Measurements from ENCODE around the gene BMPR1B. TPM values are rescaled to one million over a fixed set of nuclear protein-coding genes. Genes with fewer than 3 reads are reported as not detected.

BMPR1B gene
- total RNA-seq, 3 donors from 2014 or later (not counting 1 experiment from before 2014, with no cell fraction given), result 0.25 TPM; not detected in 2

DNA sequence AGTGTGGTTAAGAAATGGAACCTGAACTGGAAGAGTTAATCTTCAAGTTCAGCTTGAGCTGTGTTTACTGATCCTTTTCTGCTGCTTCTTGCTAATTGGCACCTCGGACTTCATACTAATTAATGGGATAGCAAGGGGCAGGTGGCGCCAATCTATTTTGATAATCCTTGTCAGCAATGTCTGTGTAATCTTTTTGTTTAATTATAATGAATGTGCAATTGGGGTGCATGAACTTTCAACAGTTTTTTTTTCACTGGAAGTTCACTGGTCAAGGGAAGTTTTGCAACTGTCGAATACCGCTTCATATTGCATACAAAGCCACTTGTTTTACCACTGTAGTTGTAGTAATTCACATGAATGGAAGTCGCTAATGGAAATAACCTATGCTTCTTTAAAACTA is 261.0 kb downstream of the BMPR1B start:
- 85% methylated on average over 4 of the region's 5 CpGs for WGBS (ENCODE audit: insufficient coverage)
- Mint-ChIP-seq H3K9me3 (no peaks in the 10 kb centered on the region), H3K27ac (no peak overlapping the region), H3K36me3 (no peaks in the 10 kb centered on the region), H3K27me3 (ENCODE audit: low read depth in 2 of 2) (no peaks in the 10 kb centered on the region), H3K4me1 (no peaks in the 10 kb centered on the region), H3K4me3 (no peak overlapping the region)
- intact Hi-C loops (cut with micrococcal nuclease), result no loop called here
- DNase-seq, result no peak
- ATAC-seq, result no peak
- Histone ChIP-seq H3K27ac (ENCODE audit: low read length) (no peak overlapping the region), H3K36me3 (ENCODE audit: control insufficient read depth, insufficient read depth, low read length) (no peaks in the 10 kb centered on the region), H3K4me1 (ENCODE audit: control insufficient read depth, insufficient read depth, low read length) (no peaks in the 10 kb centered on the region), H3K27me3 (ENCODE audit: control insufficient read depth, insufficient read depth, low read length) (no peaks in the 10 kb centered on the region), H3K9me3 (ENCODE audit: control insufficient read depth, insufficient read depth, low read length) (no peaks in the 10 kb centered on the region), H3K4me3 (ENCODE audit: low read length) (no peak overlapping the region)
- TF ChIP-seq, protein P1, sequence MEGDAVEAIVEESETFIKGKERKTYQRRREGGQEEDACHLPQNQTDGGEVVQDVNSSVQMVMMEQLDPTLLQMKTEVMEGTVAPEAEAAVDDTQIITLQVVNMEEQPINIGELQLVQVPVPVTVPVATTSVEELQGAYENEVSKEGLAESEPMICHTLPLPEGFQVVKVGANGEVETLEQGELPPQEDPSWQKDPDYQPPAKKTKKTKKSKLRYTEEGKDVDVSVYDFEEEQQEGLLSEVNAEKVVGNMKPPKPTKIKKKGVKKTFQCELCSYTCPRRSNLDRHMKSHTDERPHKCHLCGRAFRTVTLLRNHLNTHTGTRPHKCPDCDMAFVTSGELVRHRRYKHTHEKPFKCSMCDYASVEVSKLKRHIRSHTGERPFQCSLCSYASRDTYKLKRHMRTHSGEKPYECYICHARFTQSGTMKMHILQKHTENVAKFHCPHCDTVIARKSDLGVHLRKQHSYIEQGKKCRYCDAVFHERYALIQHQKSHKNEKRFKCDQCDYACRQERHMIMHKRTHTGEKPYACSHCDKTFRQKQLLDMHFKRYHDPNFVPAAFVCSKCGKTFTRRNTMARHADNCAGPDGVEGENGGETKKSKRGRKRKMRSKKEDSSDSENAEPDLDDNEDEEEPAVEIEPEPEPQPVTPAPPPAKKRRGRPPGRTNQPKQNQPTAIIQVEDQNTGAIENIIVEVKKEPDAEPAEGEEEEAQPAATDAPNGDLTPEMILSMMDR (IDR thresholded peaks at IDR 0.05), result no peak

DNA sequence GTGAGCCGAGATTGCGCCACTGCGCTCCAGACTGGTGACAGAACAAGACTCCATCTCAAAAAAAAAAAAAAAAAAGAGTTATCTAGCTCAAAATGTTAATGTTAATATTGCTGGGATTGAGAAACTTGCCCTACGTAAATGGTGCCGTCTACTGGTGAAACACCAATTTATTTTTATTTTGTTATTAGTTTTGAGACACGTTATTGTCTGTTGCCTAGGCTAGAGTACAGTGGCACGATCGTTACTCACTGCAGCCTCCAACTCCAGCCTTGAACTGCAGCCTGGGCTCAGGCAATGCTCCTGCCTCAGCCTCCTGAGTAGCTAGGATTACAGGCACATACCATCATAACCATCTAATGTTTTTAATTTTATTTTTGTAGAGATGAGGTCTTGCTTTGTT is 262.8 kb downstream of the BMPR1B start:
- H3K4me1 Mint-ChIP-seq, result peaks cover 0 to 6% of the 10 kb centered on the region in 2 donors
- H3K9me3 Mint-ChIP-seq, result no peaks in the 10 kb centered on the region
- Histone ChIP-seq H3K27me3 (ENCODE audit: control insufficient read depth, insufficient read depth, low read length) (no peaks in the 10 kb centered on the region), H3K4me1 (ENCODE audit: control insufficient read depth, insufficient read depth, low read length) (no peaks in the 10 kb centered on the region), H3K9me3 (ENCODE audit: control insufficient read depth, insufficient read depth, low read length) (no peaks in the 10 kb centered on the region), H3K36me3 (ENCODE audit: control insufficient read depth, insufficient read depth, low read length) (no peaks in the 10 kb centered on the region), H3K4me3 (ENCODE audit: low read length) (no peak overlapping the region), H3K27ac (ENCODE audit: low read length) (no peak overlapping the region)
- WGBS (ENCODE audit: insufficient coverage), result 97% methylated on average over 5 of the region's 8 CpGs
- no peak overlapping the region for H3K4me3 Mint-ChIP-seq
- TF ChIP-seq, protein P1 (IDR thresholded peaks at IDR 0.05), result no peak
- intact Hi-C loops (cut with micrococcal nuclease), result no loop called here
- no peaks in the 10 kb centered on the region for H3K36me3 Mint-ChIP-seq
- no peak overlapping the region for H3K27ac Mint-ChIP-seq
- no peaks in the 10 kb centered on the region for H3K27me3 Mint-ChIP-seq (ENCODE audit: low read depth in 2 of 2)
- ATAC-seq (no peak), DNase-seq (no peak)

DNA sequence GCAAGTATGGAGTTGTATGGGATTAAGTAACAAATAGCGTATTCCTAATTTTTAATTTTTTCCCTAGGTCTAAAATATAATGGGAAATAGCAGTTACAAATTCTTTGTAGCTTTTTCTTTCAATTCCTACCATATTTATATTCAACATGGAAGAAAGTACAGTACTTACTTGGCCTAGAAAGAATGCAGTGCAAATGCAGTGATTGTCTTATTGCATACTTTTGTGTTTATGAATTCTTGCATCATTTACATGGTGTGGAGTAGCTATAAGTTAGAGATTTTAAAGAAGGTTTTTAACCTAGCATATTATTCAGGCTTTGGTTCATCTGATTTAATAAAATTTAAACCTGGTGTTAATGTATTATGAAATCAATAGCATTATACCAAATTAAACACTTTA is 263.3 kb downstream of the BMPR1B start:
- Mint-ChIP-seq H3K4me3 (no peak overlapping the region), H3K4me1 (peaks cover 0 to 6% of the 10 kb centered on the region in 2 donors), H3K27ac (no peak overlapping the region), H3K36me3 (no peaks in the 10 kb centered on the region), H3K27me3 (ENCODE audit: low read depth in 2 of 2) (no peaks in the 10 kb centered on the region), H3K9me3 (no peaks in the 10 kb centered on the region)
- no peaks in the 10 kb centered on the region for H3K36me3 ChIP-seq (ENCODE audit: control insufficient read depth, insufficient read depth, low read length)
- H3K27ac ChIP-seq (ENCODE audit: low read length), result no peak overlapping the region
- TF ChIP-seq, protein P1 (IDR thresholded peaks at IDR 0.05), result no peak
- no peaks in the 10 kb centered on the region for H3K27me3 ChIP-seq (ENCODE audit: control insufficient read depth, insufficient read depth, low read length)
- ATAC-seq, result no peak
- H3K9me3 ChIP-seq (ENCODE audit: control insufficient read depth, insufficient read depth, low read length), result no peaks in the 10 kb centered on the region
- H3K4me3 ChIP-seq (ENCODE audit: low read length), result no peak overlapping the region
- DNase-seq, result no peak
- WGBS (ENCODE audit: insufficient coverage), result no CpG with 5 or more reads among the region's 1 CpG
- intact Hi-C loops (cut with micrococcal nuclease), result no loop called here
- H3K4me1 ChIP-seq (ENCODE audit: control insufficient read depth, insufficient read depth, low read length), result no peaks in the 10 kb centered on the region

DNA sequence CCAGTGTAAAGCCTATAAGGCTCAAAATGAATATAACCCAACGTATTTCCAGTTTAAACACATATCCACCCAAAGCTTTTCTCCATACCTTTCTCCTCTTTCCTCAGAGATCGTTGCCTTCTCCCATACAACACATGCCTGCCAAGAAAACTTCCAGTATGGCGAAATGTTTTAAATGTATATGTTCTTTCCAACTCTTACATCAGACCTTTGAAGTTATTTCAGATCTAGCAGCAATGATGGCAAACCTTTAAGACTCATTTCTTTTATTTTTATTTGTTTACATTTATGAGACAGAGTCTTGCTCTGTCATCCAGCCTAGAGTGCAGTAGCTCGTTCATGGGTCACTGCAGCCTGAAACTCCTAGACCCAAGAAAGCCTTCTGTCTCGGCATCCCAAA is 265.4 kb downstream of the BMPR1B start:
- DNase-seq (no peak), ATAC-seq (no peak)
- 82% methylated on average over 5 of the region's 5 CpGs for WGBS (ENCODE audit: insufficient coverage)
- no peak overlapping the region for H3K4me3 Mint-ChIP-seq
- intact Hi-C loops (cut with micrococcal nuclease), result no loop called here
- H3K36me3 ChIP-seq (ENCODE audit: control insufficient read depth, insufficient read depth, low read length), result no peaks in the 10 kb centered on the region
- TF ChIP-seq, protein P1 (IDR thresholded peaks at IDR 0.05), result no peak
- H3K4me1 Mint-ChIP-seq, result peaks cover 0 to 6% of the 10 kb centered on the region in 2 donors
- H3K9me3 Mint-ChIP-seq, result no peaks in the 10 kb centered on the region
- no peak overlapping the region for H3K27ac ChIP-seq (ENCODE audit: low read length)
- H3K4me3 ChIP-seq (ENCODE audit: low read length), result no peak overlapping the region
- no peaks in the 10 kb centered on the region for H3K27me3 Mint-ChIP-seq (ENCODE audit: low read depth in 2 of 2)
- no peaks in the 10 kb centered on the region for H3K36me3 Mint-ChIP-seq
- no peak overlapping the region for H3K27ac Mint-ChIP-seq
- no peaks in the 10 kb centered on the region for H3K4me1 ChIP-seq (ENCODE audit: control insufficient read depth, insufficient read depth, low read length)
- H3K27me3 ChIP-seq (ENCODE audit: control insufficient read depth, insufficient read depth, low read length), result no peaks in the 10 kb centered on the region
- no peaks in the 10 kb centered on the region for H3K9me3 ChIP-seq (ENCODE audit: control insufficient read depth, insufficient read depth, low read length)

Data from natural killer cell (primary cell).